Left ventricle myocardium superior (tissue), 1 donor: ENCODE results near the gene MB21D2. TPM values are rescaled to one million over a fixed set of nuclear protein-coding genes. Genes with fewer than 3 reads are reported as not detected.
"Not testable (repeated sequence)": the region's sequence is repeated elsewhere in the genome, so short reads cannot be mapped to it uniquely, and the experiment has no call there.

Experiments used
- ATAC-seq: fragments of 200-7000 bp; cut with Tn5 transposase; one replicate; pipeline ENCODE4 v1.9.1; 2020; ENCODE audit warnings: mild to moderate bottlenecking, moderate library complexity
- DNase-seq: peaks from one replicate; pipeline ENCODE4 v3.0.0-alpha.2; 2020
- intact Hi-C: fragments of 100-400 bp; cut with micrococcal nuclease; formaldehyde crosslinking; loops from one replicate; pipeline ENCODE4 v1.11.0; 2022
- total RNA-seq: library from RNA; stranded (reverse); fragmentation: NEBNext Ultra II Directional; extraction: Animal tissue kit (Norgen Biotek cat#: 25700); gene quantifications from one replicate; pipeline ENCODE4 v1.2.1, GENCODE V29; 2021
- donor health status: DM: no; HTN: yes; CAD: no; lungs with severe emphysema.

MB21D2 gene
- total RNA-seq, 1 donor from 2014 or later: 1.8 TPM

GRCh38 chr3:192788816-192789515 lies 128.7 kb downstream of the MB21D2 start:
- ATAC-seq, intact Hi-C loops: not testable (repeated sequence)
- peak; percentile 27 for DNase-seq

DNA sequence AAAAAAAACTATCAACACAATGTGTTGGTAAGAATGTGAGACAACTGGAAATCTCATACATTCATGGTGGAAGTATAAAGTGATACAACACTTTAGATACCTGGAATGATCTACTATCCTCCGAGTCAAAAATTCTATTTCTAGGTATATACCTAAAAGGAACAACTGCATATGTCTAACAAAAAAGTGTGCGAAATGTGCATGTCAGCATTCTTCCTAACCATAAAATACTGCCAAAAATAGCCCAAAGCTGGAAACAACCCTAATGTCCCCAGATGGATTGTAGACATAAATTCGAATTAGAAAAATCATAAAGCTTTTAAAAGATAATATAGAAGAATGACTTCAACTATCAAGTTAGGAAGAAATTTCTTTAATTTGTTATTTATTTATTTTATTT lies 139.1 kb downstream of the MB21D2 start:
- intact Hi-C loops: no loop called here
- ATAC-seq: no peak
- no peak for DNase-seq

GRCh38 chr3:192774341-192774740 lies 143.3 kb downstream of the MB21D2 start:
- not testable (repeated sequence) for ATAC-seq, DNase-seq
- intact Hi-C loops: loop anchor here (5.0 kb wide), 1 partner anchor 207 kb away; no protein-coding TSS in a partner anchor

- intact Hi-C loops: loop anchor here (5.0 kb wide), 1 partner anchor 205 kb away; no protein-coding TSS in a partner anchor
- DNase-seq: peak; percentile 59
- ATAC-seq: peak; percentile 95
Observed at GRCh38 chr3:192772240-192772894, 145.3 kb downstream of the MB21D2 start.

DNA sequence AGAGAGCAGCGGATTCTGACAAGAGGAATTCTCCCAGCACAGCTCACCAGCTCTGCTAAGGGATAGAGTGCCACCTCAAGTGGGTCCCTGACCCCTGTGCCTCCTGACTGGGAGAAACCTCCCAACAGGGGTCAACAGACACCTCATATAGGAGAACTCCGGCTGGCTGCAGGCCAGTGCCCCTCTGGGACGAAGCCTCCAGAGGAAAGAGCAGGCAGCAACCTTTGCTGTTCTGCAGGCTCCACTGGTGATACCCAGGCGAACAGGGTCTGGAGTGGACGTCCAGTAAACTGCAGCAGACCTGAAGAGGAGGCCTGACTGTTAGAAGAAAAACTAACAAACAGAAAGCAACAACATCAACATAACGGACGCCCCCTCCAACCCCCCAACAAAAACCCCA lies 159.0 kb downstream of the MB21D2 start:
- ATAC-seq: no peak
- DNase-seq: peak; percentile 20
- intact Hi-C loops: no loop called here

GRCh38 chr3:192751148-192751547 lies 166.5 kb downstream of the MB21D2 start:
- ATAC-seq: no peak
- intact Hi-C loops: no loop called here

DNA sequence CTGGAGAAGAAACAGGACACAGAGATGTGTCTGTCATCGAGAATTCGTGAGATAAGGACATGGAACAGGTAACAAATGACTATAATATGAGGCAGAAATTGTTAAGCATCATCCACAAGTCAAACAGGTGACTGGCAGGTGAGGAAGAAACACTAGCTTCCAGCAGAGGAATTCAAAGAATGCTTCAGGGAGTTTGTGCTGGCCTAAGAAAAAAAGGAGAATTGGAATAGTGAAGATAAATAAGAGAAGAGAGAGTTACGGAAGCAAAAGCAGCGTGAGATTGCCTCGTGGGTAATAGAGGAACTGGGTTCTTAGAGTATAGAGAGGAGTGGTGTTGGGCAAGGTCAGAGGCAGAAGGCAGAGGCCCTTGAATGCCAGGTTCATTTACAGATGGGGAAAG lies 167.5 kb downstream of the MB21D2 start:
- DNase-seq: no peak

More at GRCh38 chr3:192751148-192751547, 166.5 kb downstream of the MB21D2 start:
- DNase-seq: no peak

DNA sequence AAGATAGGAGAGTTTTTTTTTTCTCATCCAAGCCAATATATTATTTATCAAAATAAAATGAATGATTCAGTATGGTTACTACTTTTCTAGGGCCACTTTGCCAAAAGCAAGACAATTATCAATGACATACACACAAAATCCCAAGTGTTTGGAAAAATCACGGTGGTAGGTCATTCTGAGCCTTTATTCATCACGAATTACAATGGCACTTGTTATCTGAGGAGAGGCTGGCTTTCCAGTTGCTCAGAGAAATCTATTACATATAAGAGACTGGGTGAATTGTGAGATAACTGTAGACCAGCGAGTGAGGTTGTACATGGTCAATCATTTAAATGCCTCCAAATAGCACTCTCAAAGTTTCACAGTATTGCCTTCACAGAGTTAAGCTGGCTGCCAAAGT lies 169.9 kb downstream of the MB21D2 start:
- no peak for DNase-seq
- ATAC-seq: no peak
- intact Hi-C loops: no loop called here

More for the DNA sequence above, 167.5 kb downstream of the MB21D2 start:
- intact Hi-C loops: no loop called here
- ATAC-seq: no peak

DNA sequence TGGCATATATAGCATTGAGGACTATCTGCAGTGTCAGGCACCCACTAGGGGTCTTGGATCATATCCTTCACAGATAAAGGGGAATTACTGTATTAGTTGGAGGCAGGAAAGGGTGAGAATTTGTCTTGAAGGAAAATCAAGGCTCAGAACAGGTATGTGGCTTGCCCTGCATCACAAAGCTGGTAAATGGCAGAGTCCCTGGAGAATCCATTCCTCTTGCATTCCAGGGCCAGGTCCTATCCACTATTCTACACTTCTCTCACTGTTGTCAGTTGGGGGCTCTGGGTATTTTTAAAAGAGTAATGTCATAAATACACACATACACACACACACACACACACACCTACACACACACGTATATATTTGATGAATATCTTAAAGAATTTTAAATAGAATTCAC lies 170.5 kb downstream of the MB21D2 start:
- no peak for ATAC-seq

More for the DNA sequence above, 170.5 kb downstream of the MB21D2 start:
- no peak for DNase-seq
- intact Hi-C loops: no loop called here

Other genes with a start within 250 kb of the MB21D2 start
- 450 TPM for gene FGF12, start 190.3 kb downstream of the MB21D2 start, total RNA-seq